ENCODE measurements around the gene OLFM4.
A peak's percentile ranks its signal among the peaks of the same experiment; 100 is the strongest.
"Not testable (repeated sequence)": the region's sequence is repeated elsewhere in the genome, so short reads cannot be mapped to it uniquely, and the experiment has no call there.

Gene OLFM4

GRCh38 chr13:53028637-53029203 lies at the start of gene OLFM4:
Gene OLFM4 (plus strand): TSS chr13:53028813. CDS start chr13:53028837, 24 bp downstream.
- no peak for DNase-seq

- no peak for DNase-seq
Observed at GRCh38 chr13:52978989-52979388, 49.6 kb upstream of the OLFM4 start.

- DNase-seq: no peak
Observed at GRCh38 chr13:52980695-52981094, 47.9 kb upstream of the OLFM4 start.

GRCh38 chr13:52983836-52984235 lies 44.8 kb upstream of the OLFM4 start:
- no peak for DNase-seq

- no peak for DNase-seq
Observed at GRCh38 chr13:52984881-52985363, 43.7 kb upstream of the OLFM4 start.

- no peak for DNase-seq
Observed at GRCh38 chr13:52991344-52992020, 37.1 kb upstream of the OLFM4 start.

GRCh38 chr13:52992110-52992509 lies 36.5 kb upstream of the OLFM4 start:
- DNase-seq: no peak

- DNase-seq: no peak
Observed at GRCh38 chr13:52994051-52994450, 34.6 kb upstream of the OLFM4 start.

- DNase-seq: no peak
Observed at GRCh38 chr13:52994865-52995264, 33.7 kb upstream of the OLFM4 start.

GRCh38 chr13:52995946-52996345 lies 32.7 kb upstream of the OLFM4 start:
- no peak for DNase-seq

GRCh38 chr13:52997951-52998876 lies 30.4 kb upstream of the OLFM4 start:
- DNase-seq: no peak

GRCh38 chr13:52999093-52999696 lies 29.4 kb upstream of the OLFM4 start:
- DNase-seq: no peak

GRCh38 chr13:53001444-53002225 lies 27.0 kb upstream of the OLFM4 start:
- DNase-seq: no peak

- DNase-seq: no peak
Observed at GRCh38 chr13:53004573-53004972, 24.0 kb upstream of the OLFM4 start.

- peak; percentile 84 for DNase-seq
Observed at GRCh38 chr13:53005626-53006025, 23.0 kb upstream of the OLFM4 start.

- DNase-seq: no peak
Observed at GRCh38 chr13:53007872-53008271, 20.7 kb upstream of the OLFM4 start.

- no peak for DNase-seq
Observed at GRCh38 chr13:53010374-53011105, 18.1 kb upstream of the OLFM4 start.

GRCh38 chr13:53012707-53013106 lies 15.9 kb upstream of the OLFM4 start:
- DNase-seq: no peak

GRCh38 chr13:53013113-53013512 lies 15.5 kb upstream of the OLFM4 start:
- no peak for DNase-seq

GRCh38 chr13:53014018-53014417 lies 14.6 kb upstream of the OLFM4 start:
- DNase-seq: not testable (repeated sequence)
